GM21528 (cell line): ENCODE measurements around the gene ZNF155.

Source experiments
- ATAC-seq: cut with Tn5 transposase; IDR thresholded peaks from one replicate; pipeline ENCODE4 v1.9.1; 2021; ENCODE audit warnings: mild to moderate bottlenecking, moderate library complexity; ENCODE audit not compliant: unreplicated experiment, low FRiP score

The ZNF155 gene

DNA sequence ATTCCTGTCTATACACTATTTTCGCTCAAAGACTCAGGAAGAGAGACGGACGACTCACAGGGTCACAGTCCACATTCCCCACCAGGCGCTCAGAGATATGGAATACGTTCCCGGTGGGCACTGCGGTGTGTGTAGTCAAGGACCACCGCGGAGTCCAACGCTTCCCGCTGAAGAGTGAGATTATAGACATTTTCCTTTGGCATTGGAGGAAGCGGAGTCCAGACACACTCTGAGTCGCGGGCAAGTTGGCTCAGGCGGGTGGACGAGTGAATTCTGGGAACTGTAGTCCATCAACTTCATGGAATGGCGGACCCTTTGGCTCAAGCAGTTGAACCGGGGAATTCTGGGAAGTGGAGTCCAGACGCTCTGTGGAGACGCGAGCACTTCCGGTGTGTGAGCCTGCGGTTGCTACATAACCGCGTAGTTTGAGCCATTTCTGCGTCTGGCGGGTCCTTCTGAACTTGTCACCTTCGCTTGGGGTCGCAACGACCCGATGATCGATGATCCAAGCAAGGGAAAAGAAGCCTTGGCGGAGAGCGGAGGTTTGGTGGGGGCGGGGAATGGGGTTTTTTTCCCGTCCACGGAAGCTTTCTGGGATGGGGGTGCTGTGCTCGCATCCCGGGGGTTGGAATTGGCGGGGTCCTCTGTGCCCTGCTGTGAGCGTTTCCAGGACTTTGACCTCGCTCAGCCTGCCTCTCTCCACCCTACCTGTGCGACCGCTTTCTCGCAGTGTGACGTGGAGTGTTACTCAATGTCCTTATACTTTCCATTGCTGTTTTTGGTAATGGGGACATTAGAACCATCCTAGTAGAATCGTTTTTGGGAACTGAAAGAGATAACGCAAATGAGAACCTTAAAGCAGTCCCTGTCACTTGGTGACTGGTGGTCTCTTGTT is 18.8 kb downstream of the ZNF155 start, which contains the start of gene ZNF230:
Gene ZNF230 (plus strand): TSS at position 392 of the 895 bp plus-strand sequence. CDS start 4,122 bp downstream, outside the sequence.
- peak; percentile 83 for ATAC-seq

DNA sequence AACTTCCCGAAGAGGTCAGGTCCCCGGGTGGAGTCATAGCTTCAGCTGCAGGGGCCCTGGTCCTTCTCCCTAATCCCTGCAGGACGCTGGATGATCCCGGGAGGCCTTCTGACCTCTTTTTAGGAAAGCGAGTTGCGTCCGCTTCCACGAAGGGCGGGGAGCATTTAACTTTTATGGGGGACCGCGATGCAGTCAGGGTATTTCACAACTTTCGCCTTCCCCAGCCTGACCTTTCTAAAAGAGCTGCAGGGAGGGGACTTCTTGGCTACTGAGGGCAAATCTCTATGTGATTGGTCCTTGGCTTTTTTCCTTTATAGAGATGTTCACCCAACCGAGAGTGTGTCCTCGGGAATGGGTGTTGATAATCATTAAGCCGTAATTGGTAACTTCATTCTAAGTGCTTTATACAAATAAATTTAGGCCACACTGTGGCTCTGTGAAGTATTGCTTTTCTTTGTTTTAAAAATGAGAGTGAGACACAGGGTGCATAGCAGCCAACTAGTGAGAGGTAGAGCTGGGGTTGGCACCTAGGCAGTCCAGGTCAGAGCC is 19.5 kb downstream of the ZNF155 start:
- ATAC-seq, result peak; percentile 31

DNA sequence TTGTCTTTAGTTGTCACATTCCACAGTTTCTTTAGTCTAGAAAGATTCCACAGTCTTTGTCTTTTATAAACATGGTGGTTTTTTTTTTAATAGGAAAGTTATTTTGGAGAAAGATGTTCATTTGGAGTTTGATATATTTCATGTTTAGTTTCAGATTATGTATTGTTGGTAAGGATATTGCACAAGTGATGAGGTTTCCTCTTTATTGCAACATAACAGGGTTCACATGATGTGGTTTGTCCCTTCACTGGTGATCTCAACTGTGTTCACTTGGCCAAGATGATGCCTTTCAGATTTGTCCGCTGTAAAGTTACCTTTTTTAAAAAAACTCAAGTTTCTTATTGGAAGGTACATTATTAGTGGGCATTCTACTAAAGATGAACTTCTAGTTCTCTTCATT is 22.0 kb downstream of the ZNF155 start:
- no peak for ATAC-seq

GRCh38 chr19:44007473-44007872 is 23.5 kb downstream of the ZNF155 start:
- ATAC-seq, result no peak

GRCh38 chr19:44010468-44010867 is 26.5 kb downstream of the ZNF155 start:
- no peak for ATAC-seq

GRCh38 chr19:44019498-44019897 is 35.5 kb downstream of the ZNF155 start:
- ATAC-seq, result no peak

DNA sequence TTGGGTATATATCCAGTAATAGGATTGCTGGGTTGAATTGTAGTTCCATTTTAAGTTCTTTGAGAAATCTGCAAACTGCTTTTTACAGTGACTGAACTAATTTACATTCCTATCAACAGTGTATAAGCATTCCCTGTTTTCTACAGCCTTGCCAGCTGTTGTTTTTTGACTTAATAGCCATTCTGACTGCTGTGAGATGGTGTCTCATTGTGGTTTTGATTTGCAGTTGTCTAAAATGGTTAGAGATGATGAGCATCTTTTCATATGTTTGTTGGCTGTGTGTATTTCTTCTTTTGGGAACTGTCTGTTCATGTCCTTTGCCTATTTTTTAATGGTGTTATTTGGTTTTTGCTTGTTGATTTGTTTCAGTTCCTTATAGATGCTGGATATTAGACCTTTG is 37.2 kb downstream of the ZNF155 start:
- ATAC-seq, result no peak

GRCh38 chr19:44024900-44025216 is 40.9 kb downstream of the ZNF155 start:
- ATAC-seq, result no peak

DNA sequence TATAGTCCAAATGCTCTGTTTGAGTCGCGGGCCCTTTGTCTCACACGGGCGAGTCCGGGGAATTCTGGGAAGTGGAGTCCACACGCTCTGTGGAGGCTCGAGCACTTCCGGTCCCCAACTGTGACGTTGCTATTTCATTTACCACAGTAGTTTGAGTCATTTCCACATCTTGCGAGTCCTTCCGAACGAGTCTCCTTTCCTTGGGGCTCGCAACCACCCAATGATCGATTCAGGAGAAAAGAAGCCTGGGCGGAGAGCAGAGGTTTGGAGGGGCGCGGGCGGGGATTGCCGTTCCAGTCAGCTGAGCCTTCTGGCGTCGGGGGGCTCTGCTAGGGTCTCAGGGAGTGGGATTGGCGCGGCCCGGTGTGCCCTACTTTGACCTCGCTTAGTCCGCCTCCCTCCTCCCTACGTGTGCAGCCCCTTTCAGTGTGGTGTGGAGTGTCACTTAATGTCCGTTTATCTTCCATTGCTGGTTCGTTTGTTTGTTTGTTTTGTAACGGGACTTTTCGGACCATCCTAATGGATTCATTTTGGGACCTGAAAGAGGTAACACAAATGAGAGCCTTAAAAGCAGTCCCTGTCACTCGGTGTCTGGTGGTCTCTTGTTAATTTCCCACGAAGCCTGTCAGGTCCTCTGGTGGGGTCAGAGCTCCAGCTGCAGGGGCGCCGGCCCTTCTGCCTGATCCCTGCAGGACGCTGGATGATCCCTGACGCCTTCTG is 41.4 kb downstream of the ZNF155 start, which contains the start of gene ZNF222:
Gene ZNF222 (plus strand): TSS at position 163 of the 720 bp plus-strand sequence. CDS start 58 bp downstream, at position 221.
- peak; percentile 97 for ATAC-seq

- ATAC-seq, result no peak
Measured at GRCh38 chr19:44026622-44027021, 42.6 kb downstream of the ZNF155 start.

- ATAC-seq, result no peak
Measured at GRCh38 chr19:44032001-44032610, 48.1 kb downstream of the ZNF155 start.

DNA sequence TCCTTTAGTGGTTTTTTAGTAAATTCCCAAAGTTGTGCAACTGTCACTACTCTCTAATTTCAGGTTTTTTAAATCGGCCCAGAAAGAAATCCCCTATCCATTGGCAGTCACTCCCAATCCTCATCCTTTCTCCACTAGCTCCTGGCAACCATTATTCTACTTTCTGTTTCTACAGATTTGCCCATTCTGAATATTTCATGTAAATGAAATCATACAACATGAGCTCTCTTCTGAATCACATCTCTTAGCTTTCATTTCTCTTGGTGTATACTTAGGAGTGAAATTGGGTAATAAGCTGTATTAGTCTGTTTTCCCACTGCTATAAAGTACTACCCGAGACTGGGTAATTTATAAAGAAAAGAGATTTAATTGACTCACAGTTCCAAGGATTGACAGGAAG is 58.2 kb downstream of the ZNF155 start:
- no peak for ATAC-seq
